K562 (cell line): ENCODE data around the gene CUEDC2. TPM values are rescaled to one million over a fixed set of nuclear protein-coding genes. Genes with fewer than 3 reads are reported as not detected.

Experiments
- ATAC-seq: fragments of 200-7000 bp; cut with Tn5 transposase; 3 replicates; pipeline ENCODE4 v1.9.1; 2020; ENCODE audit warnings: moderate library complexity
- BruUV-seq: library from RNA; stranded (reverse); fragments of 400-500 nt; replicated peaks from 2 replicates; lab custom pipeline; 2021; lab: Mats Ljungman, UMichigan
- CTCF ChIA-PET: fragments of 300-600 bp; formaldehyde crosslinking; extraction: SDS; loops from one replicate; lab custom pipeline; 2021; ENCODE audit warnings: low intra/inter-chr PET ratio; lab: Yijun Ruan, JAX
- POLR2A ChIA-PET: fragments of 300-600, 350-650 bp; sonication (Branson Sonifier 250); formaldehyde crosslinking; extraction: SDS; loops from one replicate; lab custom pipeline; 2021; ENCODE audit warnings: antibody characterized with exemption, inconsistent platforms; lab: Yijun Ruan, JAX
- DNase-seq, 4 experiments: peaks; one replicate each; pipeline versions ENCODE4 v3.0.0 to v3.0.0-alpha.2; 2011 to 2018; ENCODE audit warnings: low spot score in 3 of 4, mixed read lengths in 3 of 4; ENCODE audit errors: extremely low read depth in 1 of 4
- FAIRE-seq: peaks from 2 replicates; lab custom pipeline; 2011; peaks lifted over from hg19 to GRCh38; lab: Jason Lieb, UNC
- H2AFZ ChIP-seq: 2 replicates; pipeline ENCODE4 v1.6.0; 2011; ENCODE audit warnings: low read depth, low read length, control low read depth, inconsistent platforms
- H3K27ac ChIP-seq: fragments of 200-600 bp; 3 replicates; pipeline ENCODE4 v1.8.0; 2011; ENCODE audit warnings: low read depth, mild to moderate bottlenecking, control low read depth, inconsistent platforms, low read length, moderate library complexity, mixed read lengths; ENCODE audit errors: extremely low read depth
- H3K27me3 ChIP-seq, 2 experiments: fragments of 300-600 bp in 1 of 2; 2 replicates in 1 of 2; 3 replicates in 1 of 2; pipeline versions ENCODE4 v1.6.0 to v1.8.0; 2011; ENCODE audit warnings: inconsistent platforms in 2 of 2, low read length in 2 of 2, mild to moderate bottlenecking in 1 of 2, mixed read lengths in 1 of 2, moderate library complexity in 1 of 2; ENCODE audit not compliant: control insufficient read depth in 2 of 2, insufficient read depth in 2 of 2
- H3K36me3 ChIP-seq: fragments of 300-600 bp; 3 replicates; pipeline ENCODE4 v1.8.0; 2011; ENCODE audit warnings: mild to moderate bottlenecking, low read length, inconsistent platforms; ENCODE audit not compliant: control insufficient read depth, insufficient read depth
- H3K4me1 ChIP-seq, 2 experiments: fragments of 200-600 bp in 1 of 2; replicated peaks in 1 of 2; 2 replicates in 1 of 2; 3 replicates in 1 of 2; pipeline versions ENCODE4 v1.5.1 to v1.8.0; 2011; ENCODE audit warnings: inconsistent platforms in 2 of 2, low read length in 2 of 2, mild to moderate bottlenecking in 1 of 2, mixed read lengths in 1 of 2, moderate library complexity in 1 of 2; ENCODE audit not compliant: control insufficient read depth in 2 of 2, insufficient read depth in 2 of 2
- H3K4me2 ChIP-seq: 2 replicates; pipeline ENCODE4 v1.6.1; 2011; ENCODE audit warnings: low read length, control low read depth, inconsistent platforms, mixed read lengths; ENCODE audit not compliant: insufficient read depth
- H3K4me3 ChIP-seq: fragments of 200-600 bp; sonication (generic), shearing (Covaris generic); 2 replicates; pipeline ENCODE4 v1.5.1; 2016; ENCODE audit warnings: control low read depth, inconsistent platforms
- H3K79me2 ChIP-seq: fragments of 200-600 bp; 3 replicates; pipeline ENCODE4 v1.8.0; 2011; ENCODE audit warnings: low read length, inconsistent platforms; ENCODE audit not compliant: control insufficient read depth, insufficient read depth
- H3K9ac ChIP-seq, 2 experiments: 2 replicates each; pipeline versions ENCODE4 v1.6.0 to v1.6.1; 2011; ENCODE audit warnings: low read depth in 2 of 2, low read length in 2 of 2, control low read depth in 1 of 2, inconsistent platforms in 1 of 2, mild to moderate bottlenecking in 1 of 2, mixed read lengths in 1 of 2; ENCODE audit not compliant: insufficient read depth in 1 of 2
- H3K9me1 ChIP-seq: one replicate; pipeline ENCODE4 v1.6.0; 2011; ENCODE audit warnings: inconsistent platforms, mild to moderate bottlenecking, low read length, moderate library complexity; ENCODE audit not compliant: control insufficient read depth, insufficient read depth
- H3K9me3 ChIP-seq: replicated peaks from 2 replicates; pipeline ENCODE4 v1.5.1; 2011; ENCODE audit warnings: low read depth, low read length, inconsistent platforms; ENCODE audit not compliant: control insufficient read depth, insufficient read depth
- H4K20me1 ChIP-seq: replicated peaks from 2 replicates; pipeline ENCODE4 v1.6.1; 2011; ENCODE audit warnings: low read length, inconsistent platforms, mixed read lengths; ENCODE audit not compliant: control insufficient read depth, insufficient read depth
- ARID1B ChIP-seq: fragments of 450-650 bp; IDR thresholded peaks from 2 replicates; pipeline ENCODE4 v1.6.1; 2016; ENCODE audit warnings: antibody characterized with exemption, mild to moderate bottlenecking, inconsistent platforms
- GTF3C2 ChIP-seq: IDR thresholded peaks from 3 replicates; pipeline ENCODE4 v1.6.1; 2011; ENCODE audit warnings: borderline replicate concordance, mild to moderate bottlenecking, moderate library complexity; ENCODE audit not compliant: insufficient read length; ENCODE audit errors: extremely low read depth
- IRF1 ChIP-seq: sonication (generic); formaldehyde crosslinking; IDR thresholded peaks from 2 replicates; pipeline ENCODE4 v1.8.0; 2022; ENCODE audit warnings: missing genetic modification reagents, mild to moderate bottlenecking, borderline replicate concordance
- MAZ ChIP-seq, 2 experiments: fragments of 450-650 bp in 1 of 2; sonication (generic) in 1 of 2; formaldehyde crosslinking; IDR thresholded peaks in 1 of 2; conservative IDR thresholded peaks in 1 of 2; 2 replicates each; pipeline versions ENCODE4 v1.4.0 to v1.5.0; 2020; ENCODE audit warnings: mild to moderate bottlenecking in 1 of 2, missing genetic modification reagents in 1 of 2
- MCM7 ChIP-seq, 2 experiments: fragments of 450-650 bp; IDR thresholded peaks; 2 replicates each; pipeline ENCODE4 v1.6.1; 2016 to 2018
- POLR2G ChIP-seq: fragments of 200-400 bp; formaldehyde crosslinking; IDR thresholded peaks from 2 replicates; pipeline ENCODE4 v1.6.1; 2017; ENCODE audit warnings: low read depth, mild to moderate bottlenecking, antibody characterized with exemption, low read length, moderate library complexity
- RREB1 ChIP-seq: fragments of 250-450 bp; sonication (Bioruptor Pico); IDR thresholded peaks from 2 replicates; pipeline ENCODE4 v1.4.0; 2020
- SNRNP70 ChIP-seq: fragments of 200-400 bp; formaldehyde crosslinking; optimal IDR thresholded peaks from 2 replicates; pipeline ENCODE3; 2017; ENCODE audit warnings: low read depth, low read length
- ZNF75A ChIP-seq: fragments of 450-650 bp; formaldehyde crosslinking; IDR thresholded peaks from 2 replicates; pipeline ENCODE4 v1.4.0; 2020; ENCODE audit warnings: mild to moderate bottlenecking
- ZNF785 ChIP-seq: fragments of 250-450 bp; sonication (Bioruptor Pico); IDR thresholded peaks from 2 replicates; pipeline ENCODE4 v1.4.0; 2020; ENCODE audit warnings: mild to moderate bottlenecking
- WGBS: fragments of 100-300 bp; shearing (Covaris generic); methylation state at CpG from one replicate; pipeline ENCODE4 v1.1.6; 2016; ENCODE audit warnings: low coverage, mixed read lengths; ENCODE audit not compliant: insufficient coverage; ENCODE audit errors: missing lambda C conversion rate; 5-methylcytosine and 5-hydroxymethylcytosine counted together
- in situ Hi-C: fragments of 300-500 bp; cut with MboI; formaldehyde crosslinking; loops from 4 replicates; pipeline ENCODE4 v1.15.0; 2018; ENCODE audit warnings: inconsistent platforms, mixed read lengths
- intact Hi-C: fragments of 100-400 bp; cut with micrococcal nuclease; formaldehyde crosslinking; loops from 2 replicates; pipeline ENCODE4 v1.14.2; 2022
- polyA plus RNA-seq, 8 experiments: library from polyadenylated mRNA; depleted of rRNA in 4 of 8; stranded (reverse) in 5 of 8; unstranded in 3 of 8; fragments of >200 nt; fragmentation: Nextera tagmentation in 2 of 8; fragmentation: Illumina TruSeq in 1 of 8; extraction: Ambion mirVana in 2 of 8; extraction: Trizol in 1 of 8; gene quantifications; 2 replicates each; pipeline versions ENCODE4 v1.2.1 to v1.2.3, GENCODE V29; 2011 to 2014; ENCODE audit warnings: inconsistent platforms in 1 of 8, missing spikeins in 1 of 8
- total RNA-seq, 7 experiments: library from RNA; depleted of rRNA in 6 of 7; stranded (reverse); fragments of >200 nt in 6 of 7; fragmentation: Illumina TruSeq in 2 of 7; extraction: Trizol in 2 of 7; gene quantifications; 2 replicates each; pipeline versions ENCODE4 v1.2.1 to v1.2.3, GENCODE V29; 2011 to 2021; ENCODE audit warnings: low replicate concordance in 1 of 7

The CUEDC2 gene
- total and polyA plus RNA-seq, 9 of the 15 experiments (the other 6 are each of a cell fraction or from before 2014, with no cell fraction given): 8.5 to 48.9 (median 27.4) TPM

- WGBS: under 1% methylated on average over 34 of the region's 104 CpGs
- no peak for FAIRE-seq
- H3K4me3 ChIP-seq: peak overlapping the region; percentile 80
- H2AFZ ChIP-seq: peak overlapping the region; percentile 52
- peak; percentile 74 to 86 (median 77) for DNase-seq
- H3K79me2 ChIP-seq: peaks cover 43% of the 10 kb centered on the region
- peaks cover 28 to 41% of the 10 kb centered on the region in 2 experiments for H3K4me1 ChIP-seq
- no peaks in the 10 kb centered on the region for H4K20me1 ChIP-seq
- no peaks in the 10 kb centered on the region for H3K9me1 ChIP-seq
- intact Hi-C loops: no loop called here
- H3K27me3 ChIP-seq: no peaks in the 10 kb centered on the region
- peak overlapping the region; percentile 94 for H3K4me2 ChIP-seq
- peak; percentile 71 for ATAC-seq
- in situ Hi-C loops: no loop called here
- H3K9me3 ChIP-seq: no peaks in the 10 kb centered on the region
- H3K27ac ChIP-seq: peak overlapping the region; percentile 95
- H3K36me3 ChIP-seq: peaks cover 32% of the 10 kb centered on the region; the same call in 2 of the 3 replicates
- ChIA-PET CTCF (no interaction called here), POLR2A (interaction anchor here (0.6 to 3.3 kb wide), 14 partner anchors 9 to 220 kb away, joined by 3 to 24 read pairs (median 4); partner anchors contain the start of genes CUEDC2 and FBXL15)
- BruUV-seq: no TSS peak
- peak overlapping the region; percentile 90 to 94 for H3K9ac ChIP-seq
- TF ChIP-seq MCM7 (IDR thresholded peaks at IDR 0.05): no peak
- TF ChIP-seq SNRNP70: no peak
- no peak for TF ChIP-seq ZNF785 (CRISPR knock-in tag)
- TF ChIP-seq RREB1 (CRISPR knock-in tag): no peak
- TF ChIP-seq GTF3C2: no peak
- TF ChIP-seq ZNF75A (CRISPR knock-in tag): no peak
- TF ChIP-seq ARID1B: no peak
- no peak for TF ChIP-seq IRF1
- peak; percentile 81 for TF ChIP-seq POLR2G
- peak in 1 of 2 experiments; percentile 82; a peak in 3 of 4 replicates for TF ChIP-seq MAZ (CRISPR knock-in tag; conservative IDR thresholded peaks at IDR 0.05 in 1 of 2, IDR thresholded peaks at IDR 0.05 in 1 of 2)
Measured at GRCh38 chr10:102450374-102451104, 18.2 kb upstream of the CUEDC2 start.
